CD4-positive, alpha-beta T cell (primary cell): ENCODE results near the gene TSPAN33. TPM values are rescaled to one million over a fixed set of nuclear protein-coding genes. Genes with fewer than 3 reads are reported as not detected.
"Not testable (repeated sequence)": the region's sequence is repeated elsewhere in the genome, so short reads cannot be mapped to it uniquely, and the experiment has no call there.

Source experiments
- ATAC-seq: fragments of 200-7000 bp; cut with Tn5 transposase; one replicate; pipeline ENCODE4 v1.10.0; 2022; ENCODE audit warnings: mild to moderate bottlenecking; ENCODE audit not compliant: poor library complexity
- CTCF ChIA-PET: fragments of 350-600 bp; sonication (Branson Sonifier 250); formaldehyde crosslinking; loops from one replicate; lab custom pipeline; 2021; ENCODE audit warnings: antibody characterized with exemption, inconsistent platforms; lab: Charles Lee
- POLR2A ChIA-PET: fragments of 350-600 bp; sonication (Branson Sonifier 250); formaldehyde crosslinking; loops from one replicate; lab custom pipeline; 2021; ENCODE audit warnings: antibody characterized with exemption, inconsistent platforms; lab: Charles Lee
- DNase-seq, 14 experiments: peaks; one replicate each; pipeline ENCODE4 v3.0.0-alpha.2; 2013 to 2020; ENCODE audit warnings: mixed read lengths in 2 of 14
- H3K27ac ChIP-seq, 2 donors: one replicate each; pipeline versions ENCODE4 v1.5.1 to v1.7.0; 2013; ENCODE audit warnings: low read length in 2 of 2, low read depth in 1 of 2, mild to moderate bottlenecking in 1 of 2
- H3K27me3 ChIP-seq, 2 experiments: 1 replicate in 1 of 2; 2 replicates in 1 of 2; pipeline versions ENCODE4 v1.6.1 to v1.7.0; 2013; ENCODE audit warnings: low read length in 2 of 2, control low read depth in 1 of 2, mild to moderate bottlenecking in 1 of 2, moderate library complexity in 1 of 2; ENCODE audit not compliant: insufficient read depth in 2 of 2, control insufficient read depth in 1 of 2
- H3K36me3 ChIP-seq: one replicate; pipeline ENCODE4 v1.6.1; 2013; ENCODE audit warnings: low read length, control low read depth; ENCODE audit not compliant: insufficient read depth
- H3K4me1 ChIP-seq: one replicate; pipeline ENCODE4 v1.6.1; 2013; ENCODE audit warnings: low read length, control low read depth; ENCODE audit not compliant: insufficient read depth
- H3K4me3 ChIP-seq: one replicate; pipeline ENCODE4 v1.5.1; 2013; ENCODE audit warnings: mild to moderate bottlenecking, low read length, moderate library complexity
- H3K9me3 ChIP-seq, 2 experiments: 1 replicate in 1 of 2; 2 replicates in 1 of 2; pipeline versions ENCODE4 v1.6.1 to v1.7.0; 2013; ENCODE audit warnings: low read length in 2 of 2, mild to moderate bottlenecking in 2 of 2, control low read depth in 1 of 2, moderate library complexity in 1 of 2; ENCODE audit not compliant: control insufficient read depth in 1 of 2, insufficient read depth in 1 of 2
- H3K27ac Mint-ChIP-seq: one replicate; pipeline ENCODE4 v1.8.0; 2020; ENCODE audit warnings: mixed read lengths
- H3K27me3 Mint-ChIP-seq: one replicate; pipeline ENCODE4 v1.8.0; 2021; ENCODE audit warnings: mixed read lengths
- H3K36me3 Mint-ChIP-seq: one replicate; pipeline ENCODE4 v1.8.0; 2021; ENCODE audit warnings: low read depth, mixed read lengths
- H3K4me1 Mint-ChIP-seq: one replicate; pipeline ENCODE4 v1.8.0; 2021; ENCODE audit warnings: low read depth, mixed read lengths
- H3K4me3 Mint-ChIP-seq: one replicate; pipeline ENCODE4 v1.8.0; 2020; ENCODE audit warnings: mild to moderate bottlenecking, mixed read lengths
- H3K9me3 Mint-ChIP-seq: one replicate; pipeline ENCODE4 v1.8.0; 2020; ENCODE audit warnings: mixed read lengths
- intact Hi-C, 2 experiments: fragments of 100-400 bp; cut with DNase I in 1 of 2; cut with micrococcal nuclease in 1 of 2; formaldehyde crosslinking; loops; one replicate each; pipeline versions ENCODE4 v1.15.1 to v1.9.0; 2023 to 2025; cut with DNase I, micrococcal nuclease
- total RNA-seq, 174 experiments: library from RNA in 2 of 174; stranded (reverse) in 2 of 174; gene quantifications; one replicate each; pipeline ENCODE4 v1.2.3 and lab custom pipeline; 2021 to 2026
- TF ChIP-seq, protein P1 (sequence below): fragments of 200-600 bp; IDR thresholded peaks from one replicate; pipeline ENCODE4 v1.8.0; 2022; ENCODE audit warnings: antibody characterized with exemption, mild to moderate bottlenecking

TSPAN33 gene
- total RNA-seq, 2 experiments from 2014 or later = 3.6 to 4.1 TPM

DNA sequence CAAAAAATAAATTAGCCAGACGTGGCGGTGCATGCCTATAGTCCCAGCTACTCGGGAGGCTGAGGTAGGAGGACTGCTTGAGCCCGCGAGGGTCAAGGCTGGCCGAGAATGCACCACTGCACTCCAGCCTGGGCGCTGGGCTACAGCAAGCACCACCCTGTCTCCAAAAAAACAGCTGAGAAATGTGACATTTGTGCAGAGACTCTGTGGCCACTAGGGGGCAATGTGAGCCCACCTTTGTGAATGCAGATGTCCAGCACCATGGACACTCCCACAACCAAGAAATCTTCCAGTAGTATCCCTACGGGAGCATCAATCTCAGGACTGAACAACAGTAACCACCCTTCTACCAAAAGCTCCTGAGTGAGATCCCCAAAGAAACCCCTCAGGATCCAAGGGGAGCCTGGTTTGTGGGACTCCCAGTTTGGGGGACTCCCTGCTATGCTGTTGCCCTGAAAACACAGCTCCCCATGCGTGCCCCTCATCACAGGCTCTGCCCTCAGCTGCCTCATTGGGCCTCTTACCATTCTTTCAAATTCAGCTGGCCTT, 74.1 kb downstream of the TSPAN33 start:
- Mint-ChIP-seq H3K9me3 (no peaks in the 10 kb centered on the region), H3K27ac (no peak overlapping the region), H3K36me3 (no peaks in the 10 kb centered on the region), H3K4me1 (peaks cover 16% of the 10 kb centered on the region), H3K4me3 (no peak overlapping the region), H3K27me3 (no peaks in the 10 kb centered on the region)
- intact Hi-C loops = loop anchor here (1.0 to 5.0 kb wide), 4 partner anchors 53 to 609 kb away; no protein-coding TSS in a partner anchor
- DNase-seq (peak; percentile 65 to 88 (median 72)), ATAC-seq (peak; percentile 84)
- no peak overlapping the region for H3K4me3 ChIP-seq
- no peaks in the 10 kb centered on the region for H3K36me3 ChIP-seq
- ChIA-PET POLR2A (interaction anchor here (0.7 to 2.3 kb wide), 4 partner anchors 53 to 80 kb away, joined by 3 to 14 read pairs (median 4); no protein-coding TSS in a partner anchor), CTCF (interaction anchor here (0.5 to 4.7 kb wide), 34 partner anchors 9 to 970 kb away, joined by 3 to 92 read pairs (median 5); partner anchors contain the start of gene STRIP2)
- H3K4me1 ChIP-seq = peaks cover 20% of the 10 kb centered on the region
- no peaks in the 10 kb centered on the region for H3K27me3 ChIP-seq
- TF ChIP-seq, protein P1, sequence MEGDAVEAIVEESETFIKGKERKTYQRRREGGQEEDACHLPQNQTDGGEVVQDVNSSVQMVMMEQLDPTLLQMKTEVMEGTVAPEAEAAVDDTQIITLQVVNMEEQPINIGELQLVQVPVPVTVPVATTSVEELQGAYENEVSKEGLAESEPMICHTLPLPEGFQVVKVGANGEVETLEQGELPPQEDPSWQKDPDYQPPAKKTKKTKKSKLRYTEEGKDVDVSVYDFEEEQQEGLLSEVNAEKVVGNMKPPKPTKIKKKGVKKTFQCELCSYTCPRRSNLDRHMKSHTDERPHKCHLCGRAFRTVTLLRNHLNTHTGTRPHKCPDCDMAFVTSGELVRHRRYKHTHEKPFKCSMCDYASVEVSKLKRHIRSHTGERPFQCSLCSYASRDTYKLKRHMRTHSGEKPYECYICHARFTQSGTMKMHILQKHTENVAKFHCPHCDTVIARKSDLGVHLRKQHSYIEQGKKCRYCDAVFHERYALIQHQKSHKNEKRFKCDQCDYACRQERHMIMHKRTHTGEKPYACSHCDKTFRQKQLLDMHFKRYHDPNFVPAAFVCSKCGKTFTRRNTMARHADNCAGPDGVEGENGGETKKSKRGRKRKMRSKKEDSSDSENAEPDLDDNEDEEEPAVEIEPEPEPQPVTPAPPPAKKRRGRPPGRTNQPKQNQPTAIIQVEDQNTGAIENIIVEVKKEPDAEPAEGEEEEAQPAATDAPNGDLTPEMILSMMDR = peak; percentile 88
- H3K27ac ChIP-seq = no peak overlapping the region
- H3K9me3 ChIP-seq = peaks cover 0 to 10% of the 10 kb centered on the region in 2 experiments

DNA sequence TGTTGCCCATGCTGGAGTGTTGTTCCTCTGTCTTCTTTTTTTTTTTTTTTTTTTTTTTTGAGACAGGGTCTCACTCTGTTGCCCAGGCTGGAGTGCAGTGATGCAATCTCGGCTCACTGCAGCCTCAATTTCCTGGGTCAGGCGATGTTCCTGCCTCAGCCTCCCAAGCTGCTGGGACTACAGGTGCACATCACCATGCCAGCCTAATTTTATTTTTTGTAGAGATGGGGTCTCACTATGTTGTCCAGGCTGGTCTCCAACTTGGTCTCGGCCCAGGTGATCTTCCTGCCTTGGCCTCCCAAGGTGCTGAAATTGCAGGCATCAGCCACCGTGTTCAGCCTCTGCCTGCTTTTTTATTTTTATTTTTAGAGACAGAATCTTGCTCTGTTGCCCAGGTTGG, 74.7 kb downstream of the TSPAN33 start:
- ChIA-PET POLR2A (interaction anchor here (0.8 to 2.3 kb wide), 3 partner anchors 52 to 75 kb away, joined by 3 to 14 read pairs (median 4); no protein-coding TSS in a partner anchor), CTCF (interaction anchor here (0.5 to 4.7 kb wide), 26 partner anchors 8 to 969 kb away, joined by 3 to 92 read pairs (median 5); no protein-coding TSS in a partner anchor)
- not testable (repeated sequence) for H3K27ac Mint-ChIP-seq, H3K27ac ChIP-seq, H3K36me3 ChIP-seq, ATAC-seq, H3K4me3 ChIP-seq, H3K9me3 Mint-ChIP-seq, H3K27me3 ChIP-seq, H3K36me3 Mint-ChIP-seq, H3K27me3 Mint-ChIP-seq, DNase-seq, H3K4me3 Mint-ChIP-seq
- intact Hi-C loops = loop anchor here in 1 of 2 experiments (5.0 kb wide), 1 partner anchor 608 kb away; no protein-coding TSS in a partner anchor
- peaks cover 21% of the 10 kb centered on the region for H3K4me1 ChIP-seq
- peaks cover 0 to 10% of the 10 kb centered on the region in 2 experiments for H3K9me3 ChIP-seq
- peaks cover 22% of the 10 kb centered on the region for H3K4me1 Mint-ChIP-seq

Other genes starting within 250 kb of the TSPAN33 start
- under 1 TPM in 1 of 2 experiments, not detected in 1; 0.11 TPM for gene KCP, start 234.0 kb upstream of the TSPAN33 start, total RNA-seq
- 1 to 10 TPM; 1.7 to 1.8 TPM for gene IRF5, start 206.8 kb upstream of the TSPAN33 start, total RNA-seq
- gene TNPO3, start 89.6 kb upstream of the TSPAN33 start, total RNA-seq = 10 to 100 TPM; 17.1 to 18.7 TPM
- gene SMO, start 43.9 kb downstream of the TSPAN33 start, total RNA-seq = not detected
- gene AHCYL2, start 80.3 kb downstream of the TSPAN33 start, total RNA-seq = 1 to 10 TPM; 5.8 to 6.0 TPM